Activated T-cell treated with anti-CD3 and anti-CD28 coated beads for 24 hours (primary cell): ENCODE measurements around the gene CCDC81.
"Not testable (repeated sequence)": the region's sequence is repeated elsewhere in the genome, so short reads cannot be mapped to it uniquely, and the experiment has no call there.

Experiments
- DNase-seq: peaks from one replicate; pipeline ENCODE4 v3.0.0-alpha.2; 2020; ENCODE audit warnings: low read depth

CCDC81 gene

GRCh38 chr11:86388198-86388597 is 13.5 kb downstream of the CCDC81 start:
- DNase-seq, result no peak

GRCh38 chr11:86390487-86390886 is 15.8 kb downstream of the CCDC81 start:
- DNase-seq, result no peak

GRCh38 chr11:86395061-86395551 is 20.4 kb downstream of the CCDC81 start:
- no peak for DNase-seq

DNA sequence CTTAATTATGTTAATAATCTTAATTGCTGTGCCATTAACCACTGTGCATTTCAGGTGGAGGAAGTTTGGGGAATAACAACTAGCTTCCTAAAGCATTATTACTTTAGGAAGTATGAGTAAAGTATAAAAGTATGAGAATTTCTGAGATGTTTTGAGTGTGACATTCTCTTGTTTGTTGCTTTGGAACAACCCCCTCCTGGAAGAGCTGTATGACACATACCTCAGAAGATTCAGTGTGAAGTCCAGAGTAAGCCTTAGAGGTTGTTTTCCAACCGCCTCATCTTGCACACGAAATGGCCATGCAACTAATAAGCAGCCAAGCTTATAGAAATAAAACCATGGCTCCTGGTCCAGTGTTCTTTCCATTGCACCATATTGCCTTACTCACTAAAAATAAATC is 21.7 kb downstream of the CCDC81 start:
- DNase-seq, result no peak

DNA sequence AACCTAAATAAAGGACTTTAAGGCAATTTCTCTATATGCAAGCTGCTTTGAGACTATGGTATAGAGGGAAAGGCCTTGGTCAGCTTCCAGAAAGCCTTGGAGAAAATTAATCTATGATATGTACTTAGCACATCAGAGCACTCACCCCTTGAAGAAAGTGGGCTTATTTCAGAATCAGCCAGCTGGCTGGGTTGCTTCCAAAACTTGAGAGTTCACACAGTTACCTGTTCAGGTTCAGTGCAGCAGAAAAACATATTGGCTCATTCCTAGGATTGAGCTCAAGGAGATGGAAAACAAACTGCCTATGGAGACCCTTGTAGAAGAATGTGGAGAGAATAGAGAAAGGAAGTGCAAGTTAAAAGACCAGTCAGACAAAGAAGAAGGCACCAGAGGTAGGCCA is 22.7 kb downstream of the CCDC81 start:
- DNase-seq, result no peak

DNA sequence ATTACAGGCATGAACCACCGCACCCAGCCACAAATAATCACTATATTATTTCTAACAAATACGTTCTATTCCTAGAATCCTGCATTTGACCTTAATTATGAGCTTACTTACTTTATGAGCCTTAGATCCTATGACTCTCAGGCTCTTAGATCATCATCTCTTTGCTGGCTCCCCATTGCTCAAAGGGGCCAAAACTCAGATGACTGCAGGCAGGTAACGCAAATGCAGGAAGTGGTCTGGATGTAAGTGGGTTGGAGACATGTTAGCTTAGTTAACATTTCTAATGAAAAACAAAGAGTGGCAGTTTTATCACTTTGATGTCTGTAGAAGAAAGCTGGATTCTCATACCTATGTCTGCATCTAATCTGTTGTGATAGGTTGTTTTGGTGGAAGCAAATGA is 23.4 kb downstream of the CCDC81 start:
- DNase-seq, result no peak

GRCh38 chr11:86403458-86403857 is 28.8 kb downstream of the CCDC81 start:
- DNase-seq, result no peak

DNA sequence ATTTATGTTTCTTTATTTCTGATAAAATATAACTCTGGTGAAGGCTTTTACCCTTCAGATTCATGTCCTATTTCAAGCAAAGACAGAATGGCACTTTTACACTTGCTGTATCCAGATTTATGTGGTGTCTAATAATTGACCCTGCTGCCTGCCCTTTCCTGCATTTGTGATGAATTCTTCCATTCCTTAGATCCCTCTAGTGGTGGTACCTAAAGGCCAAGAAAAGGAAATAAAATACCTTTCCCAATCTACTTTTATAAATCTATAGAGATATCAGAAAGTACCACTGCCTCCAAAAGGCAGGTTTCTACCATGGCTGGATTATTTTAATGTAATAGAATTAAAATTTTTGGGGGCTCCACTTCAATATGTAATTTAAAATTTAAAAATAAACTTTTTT is 34.2 kb downstream of the CCDC81 start:
- no peak for DNase-seq

GRCh38 chr11:86414032-86414431 is 39.3 kb downstream of the CCDC81 start:
- no peak for DNase-seq

- DNase-seq, result no peak
Measured at GRCh38 chr11:86415026-86415425, 40.3 kb downstream of the CCDC81 start.

DNA sequence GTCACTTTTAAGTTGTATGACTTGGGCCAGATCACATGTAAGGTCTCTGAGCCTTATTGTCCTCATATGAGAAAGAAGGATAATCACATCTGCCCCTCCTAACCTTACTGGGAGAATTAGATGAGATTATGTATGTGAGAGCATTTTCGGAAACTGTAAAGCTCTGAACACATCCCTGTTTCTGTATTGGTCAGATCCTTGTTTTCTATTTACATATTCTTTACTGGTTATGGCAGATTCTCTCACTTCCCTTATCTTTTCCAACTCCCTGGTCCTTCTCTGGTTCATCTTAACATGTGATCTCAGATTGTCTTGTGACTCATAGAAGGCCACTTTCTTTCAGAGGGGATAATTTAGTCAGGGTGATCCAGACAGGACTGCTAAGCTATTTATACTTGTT is 41.8 kb downstream of the CCDC81 start:
- no peak for DNase-seq

DNA sequence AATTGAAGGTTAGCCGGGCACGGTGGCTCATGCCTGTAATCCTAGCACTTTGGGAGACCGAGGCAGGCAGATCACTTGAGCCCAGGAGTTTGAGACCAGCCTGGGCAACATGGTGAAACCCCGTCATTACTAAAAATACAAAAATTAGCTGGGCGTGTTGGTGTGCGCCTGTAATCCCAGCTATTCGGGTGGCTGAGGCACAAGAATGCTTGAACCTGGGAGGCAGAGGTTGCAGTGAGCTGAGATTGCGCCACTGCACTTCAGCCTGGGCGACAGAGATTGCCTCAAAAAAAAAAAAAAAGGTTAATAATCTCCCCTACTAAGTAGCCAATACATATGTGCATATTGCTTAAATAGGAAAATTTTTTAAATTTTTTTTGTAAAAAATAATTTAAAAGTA is 42.3 kb downstream of the CCDC81 start:
- DNase-seq, result not testable (repeated sequence)

DNA sequence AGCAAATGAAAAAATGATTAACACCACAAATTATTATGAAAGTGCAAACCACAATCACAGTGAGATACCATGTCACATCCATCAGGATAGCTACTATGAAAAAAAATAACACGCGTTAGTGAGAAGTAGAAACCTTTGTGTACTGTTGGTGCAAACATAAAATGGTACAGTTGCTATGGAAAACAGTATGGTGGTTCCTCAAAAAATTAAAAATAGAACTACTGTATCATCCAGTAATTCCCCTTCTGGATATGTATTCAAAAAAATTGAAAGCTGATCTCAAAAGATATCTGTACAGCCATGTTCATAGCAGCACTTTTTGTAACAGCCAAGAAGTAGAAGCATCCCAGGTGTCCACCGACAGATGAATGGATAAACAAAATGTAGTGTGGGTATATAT is 43.4 kb downstream of the CCDC81 start:
- DNase-seq, result no peak

- DNase-seq, result no peak
Measured at GRCh38 chr11:86418513-86418912, 43.8 kb downstream of the CCDC81 start.

- DNase-seq, result no peak
Measured at GRCh38 chr11:86418917-86419316, 44.2 kb downstream of the CCDC81 start.

DNA sequence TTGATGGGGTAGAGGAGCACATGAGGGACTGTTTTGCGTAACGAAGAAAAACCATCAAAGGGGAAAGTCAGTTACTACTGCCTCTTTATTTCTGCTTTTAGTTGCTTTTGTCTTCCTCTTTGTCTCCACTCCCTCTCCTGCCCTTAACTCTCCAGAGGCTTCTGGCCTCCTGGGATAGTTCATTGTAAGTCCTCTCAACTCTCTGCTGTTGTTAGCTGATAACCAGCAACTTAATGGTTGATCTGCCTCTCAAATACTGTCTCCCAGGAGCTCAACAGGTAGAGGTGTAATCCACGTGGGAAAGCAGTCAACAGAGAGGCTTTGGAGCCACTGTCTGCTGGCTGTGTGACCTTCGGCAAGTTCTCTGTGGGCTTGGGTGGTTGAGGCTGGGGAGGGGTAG is 47.3 kb downstream of the CCDC81 start:
- no peak for DNase-seq

- no peak for DNase-seq
Measured at GRCh38 chr11:86422371-86422770, 47.7 kb downstream of the CCDC81 start.

- not testable (repeated sequence) for DNase-seq
Measured at GRCh38 chr11:86423488-86423887, 48.8 kb downstream of the CCDC81 start.

DNA sequence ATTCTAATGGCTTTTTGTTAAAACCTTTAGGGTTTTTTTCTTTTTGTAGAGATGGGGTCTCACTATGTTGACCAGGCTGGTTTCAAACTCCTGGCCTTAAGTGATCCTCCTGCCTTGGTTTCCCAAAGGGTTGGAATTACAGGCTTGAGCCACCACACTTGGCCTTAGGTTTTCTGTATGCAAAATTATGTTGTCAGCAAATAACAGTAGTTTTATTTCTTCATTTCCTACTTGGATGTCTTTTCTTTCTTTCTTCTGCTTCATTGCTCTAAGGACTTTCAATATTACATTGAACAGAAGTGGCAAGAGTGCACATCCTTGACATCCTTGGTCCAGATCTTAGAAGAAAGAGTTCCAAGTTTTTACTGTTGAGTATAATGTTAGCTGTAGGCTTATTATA is 52.8 kb downstream of the CCDC81 start:
- DNase-seq, result no peak

GRCh38 chr11:86431258-86431657 is 56.6 kb downstream of the CCDC81 start:
- no peak for DNase-seq

- DNase-seq, result not testable (repeated sequence)
Measured at GRCh38 chr11:86433361-86434095, 58.8 kb downstream of the CCDC81 start.

GRCh38 chr11:86435711-86436110 is 61.0 kb downstream of the CCDC81 start:
- DNase-seq, result no peak

GRCh38 chr11:86438685-86439084 is 64.0 kb downstream of the CCDC81 start:
- DNase-seq, result no peak

DNA sequence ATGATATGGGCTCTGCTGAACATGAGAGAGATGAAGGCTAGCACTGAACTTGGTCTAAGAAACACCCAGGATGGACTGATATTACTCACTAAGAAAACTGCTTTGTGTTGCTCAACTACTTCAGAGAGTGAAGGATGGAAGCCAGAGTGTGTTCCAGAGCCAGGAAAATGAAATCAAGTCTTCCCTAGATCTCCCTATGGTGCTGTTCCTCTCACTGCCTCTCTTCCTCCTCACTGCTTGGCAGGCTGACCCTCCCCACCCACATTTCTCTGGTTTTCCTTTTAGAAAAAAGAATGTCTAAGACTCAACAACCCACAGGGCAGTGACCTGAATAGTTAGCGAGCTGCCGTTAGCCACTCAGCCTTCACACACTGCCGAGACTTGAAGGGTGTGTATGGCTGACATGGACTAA is 65.6 kb downstream of the CCDC81 start:
- DNase-seq, result no peak
